Epithelial cell of esophagus (primary cell): ENCODE results near the gene PDE6H.

Experiments used
- DNase-seq: peaks from one replicate; pipeline ENCODE4 v3.0.0; 2010; ENCODE audit warnings: low read depth
- H3K4me3 ChIP-seq: 2 replicates; pipeline ENCODE4 v1.5.1; 2011; ENCODE audit warnings: mild to moderate bottlenecking, low read length, control low read depth
- TF ChIP-seq, protein P1 (sequence below): IDR thresholded peaks from 2 replicates; pipeline ENCODE4 v1.5.1; 2011; ENCODE audit warnings: low read depth, mild to moderate bottlenecking, low read length, control low read depth, inconsistent platforms; ENCODE audit not compliant: insufficient read depth; ENCODE audit errors: missing control alignments

Gene PDE6H

DNA sequence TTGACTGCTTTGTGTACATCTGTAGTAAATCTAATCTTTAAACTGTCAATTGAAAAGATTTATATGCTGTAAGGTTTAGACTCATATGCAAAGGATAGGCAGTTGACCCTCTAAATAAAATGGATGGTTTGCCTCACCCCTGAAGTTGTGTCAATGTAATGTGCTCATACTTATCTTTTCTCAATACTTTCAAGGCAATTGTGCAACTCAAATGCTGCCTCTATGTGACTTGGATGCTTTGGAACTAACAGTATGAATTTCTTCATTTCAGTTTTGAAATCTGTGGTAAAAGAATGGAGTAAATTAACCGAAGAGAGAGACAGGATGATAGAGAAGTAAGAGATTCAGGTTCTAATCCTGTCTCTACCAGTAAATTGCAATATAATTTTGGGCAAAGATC lies 9.7 kb downstream of the PDE6H start:
- no peak for DNase-seq
- H3K4me3 ChIP-seq = no peak overlapping the region
- TF ChIP-seq, protein P1, sequence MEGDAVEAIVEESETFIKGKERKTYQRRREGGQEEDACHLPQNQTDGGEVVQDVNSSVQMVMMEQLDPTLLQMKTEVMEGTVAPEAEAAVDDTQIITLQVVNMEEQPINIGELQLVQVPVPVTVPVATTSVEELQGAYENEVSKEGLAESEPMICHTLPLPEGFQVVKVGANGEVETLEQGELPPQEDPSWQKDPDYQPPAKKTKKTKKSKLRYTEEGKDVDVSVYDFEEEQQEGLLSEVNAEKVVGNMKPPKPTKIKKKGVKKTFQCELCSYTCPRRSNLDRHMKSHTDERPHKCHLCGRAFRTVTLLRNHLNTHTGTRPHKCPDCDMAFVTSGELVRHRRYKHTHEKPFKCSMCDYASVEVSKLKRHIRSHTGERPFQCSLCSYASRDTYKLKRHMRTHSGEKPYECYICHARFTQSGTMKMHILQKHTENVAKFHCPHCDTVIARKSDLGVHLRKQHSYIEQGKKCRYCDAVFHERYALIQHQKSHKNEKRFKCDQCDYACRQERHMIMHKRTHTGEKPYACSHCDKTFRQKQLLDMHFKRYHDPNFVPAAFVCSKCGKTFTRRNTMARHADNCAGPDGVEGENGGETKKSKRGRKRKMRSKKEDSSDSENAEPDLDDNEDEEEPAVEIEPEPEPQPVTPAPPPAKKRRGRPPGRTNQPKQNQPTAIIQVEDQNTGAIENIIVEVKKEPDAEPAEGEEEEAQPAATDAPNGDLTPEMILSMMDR = no peak

DNA sequence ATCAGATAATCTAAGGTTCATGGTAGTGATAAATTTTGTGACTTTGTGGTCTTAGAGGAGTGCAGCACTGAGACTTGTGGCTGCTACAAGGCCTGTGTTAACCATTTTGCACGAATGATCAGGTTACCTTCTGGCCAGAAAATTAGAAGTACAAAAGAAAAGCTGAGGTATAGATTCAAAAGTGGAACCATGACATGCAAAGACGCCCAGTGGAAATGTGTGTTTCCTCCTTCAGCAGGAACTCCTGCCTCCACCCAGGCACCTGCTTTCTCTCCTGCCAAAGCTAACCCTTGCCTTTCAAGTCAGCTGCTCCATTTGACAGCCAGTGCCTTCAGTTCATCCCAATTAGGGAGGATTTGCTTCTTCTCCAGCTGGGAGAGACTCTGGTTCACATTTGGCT lies 10.1 kb downstream of the PDE6H start:
- no peak for DNase-seq
- no peak overlapping the region for H3K4me3 ChIP-seq
- TF ChIP-seq, protein P1 = no peak

DNA sequence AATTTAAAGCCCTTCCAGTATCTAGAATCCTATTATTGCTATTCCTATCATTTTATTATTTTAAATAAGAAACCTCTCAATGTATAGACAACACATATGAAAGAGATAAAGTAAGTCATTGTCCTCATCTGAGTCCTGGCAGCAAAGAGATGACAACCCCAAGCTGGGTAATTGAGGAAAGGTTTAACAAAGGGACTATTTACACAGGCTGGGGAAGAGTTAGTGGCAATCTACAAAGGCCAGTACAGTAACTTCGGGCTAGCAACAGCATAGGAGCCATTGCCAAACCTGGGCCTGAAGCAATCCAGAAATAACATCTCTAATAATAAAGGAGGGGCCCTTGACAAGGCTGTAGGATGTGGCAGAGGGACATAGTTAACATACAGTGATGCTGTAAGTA lies 11.2 kb downstream of the PDE6H start:
- no peak for DNase-seq
- no peak overlapping the region for H3K4me3 ChIP-seq
- TF ChIP-seq, protein P1 = no peak

DNA sequence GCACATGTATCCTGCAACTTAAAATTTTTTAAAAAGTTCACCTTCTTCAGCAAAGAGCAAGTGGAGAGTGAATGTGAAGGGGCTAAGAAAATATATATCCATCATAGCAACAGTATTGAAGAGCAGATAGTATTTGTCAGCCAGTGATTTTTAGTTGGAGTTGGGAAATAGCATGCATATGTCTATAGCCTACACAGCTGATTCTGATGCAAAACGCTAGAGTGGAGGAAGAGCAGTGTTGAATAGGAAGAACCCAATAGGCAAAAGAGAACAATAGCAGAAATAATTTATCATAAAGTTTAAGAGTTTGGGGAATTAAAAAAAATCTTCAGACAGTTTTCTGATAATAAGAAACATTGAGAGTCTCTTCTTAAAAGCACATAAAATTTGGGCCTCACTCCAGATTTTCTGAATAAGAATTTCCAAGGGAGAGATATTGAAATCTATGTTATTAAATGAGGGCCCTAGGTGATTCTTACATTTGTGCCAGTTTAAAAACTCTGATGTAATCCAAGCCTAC lies 12.0 kb downstream of the PDE6H start:
- H3K4me3 ChIP-seq = no peak overlapping the region
- no peak for DNase-seq
- TF ChIP-seq, protein P1 = no peak

DNA sequence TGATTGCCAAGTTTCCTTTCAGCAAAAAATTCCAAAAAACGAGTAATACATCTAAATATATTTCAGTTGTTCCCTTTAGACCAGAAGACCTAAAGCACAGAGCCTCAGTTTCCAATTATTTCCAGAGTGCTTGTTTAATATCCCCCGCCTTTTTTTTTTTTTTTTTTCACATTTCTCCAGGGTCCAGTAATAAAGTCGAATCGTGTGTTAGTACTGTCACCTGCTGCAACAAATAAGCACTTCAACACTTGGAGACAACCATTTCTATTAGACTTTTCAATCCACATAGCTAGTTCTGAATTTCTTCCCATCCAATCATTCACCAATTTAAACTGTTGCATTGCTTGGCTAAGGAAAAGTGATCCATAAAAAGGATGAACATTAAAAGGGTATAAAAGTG lies 13.6 kb downstream of the PDE6H start:
- TF ChIP-seq, protein P1 = peak; percentile 3
- H3K4me3 ChIP-seq = no peak overlapping the region
- DNase-seq = no peak

DNA sequence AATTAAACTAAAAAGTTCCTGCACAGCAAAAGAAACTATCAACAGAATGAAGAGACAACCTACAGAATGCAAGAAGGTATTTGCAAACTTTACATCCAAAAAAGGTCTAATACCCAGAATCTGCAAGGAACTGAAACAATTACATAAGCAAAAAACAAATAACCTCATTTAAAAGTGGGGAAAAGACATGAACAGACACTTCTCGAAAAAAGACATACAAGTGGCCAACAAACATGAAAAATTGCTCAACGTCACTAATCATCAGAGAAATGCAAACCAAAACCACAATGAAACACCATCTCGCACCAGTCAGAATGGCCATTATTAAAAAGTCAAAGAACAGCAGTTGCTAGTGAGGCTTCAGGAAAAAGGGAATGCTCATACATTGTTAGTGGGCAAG lies 15.2 kb downstream of the PDE6H start:
- no peak overlapping the region for H3K4me3 ChIP-seq
- DNase-seq = no peak
- TF ChIP-seq, protein P1 = no peak

DNA sequence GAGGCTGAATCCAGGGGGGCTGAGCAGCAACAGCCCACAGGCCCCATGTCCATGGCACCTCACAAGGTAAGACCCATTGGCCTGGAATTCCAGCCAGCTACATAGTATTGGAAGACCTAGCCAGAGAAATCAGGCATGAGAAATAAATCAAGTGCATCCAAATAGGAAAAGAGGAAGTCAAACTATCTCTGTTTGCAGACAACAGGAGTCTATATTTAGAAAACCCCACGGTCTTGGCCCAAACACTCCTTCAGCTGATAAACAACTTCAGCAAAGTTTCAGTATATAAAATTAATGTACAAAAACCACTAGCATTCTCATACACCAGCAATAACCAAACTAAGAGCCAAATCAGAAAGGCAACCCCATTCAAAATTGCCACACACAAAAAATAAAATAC lies 16.9 kb downstream of the PDE6H start:
- TF ChIP-seq, protein P1 = no peak
- H3K4me3 ChIP-seq = no peak overlapping the region
- no peak for DNase-seq
